GM12892 (cell line): ENCODE results near the gene SUGCT.

Experiments
- DNase-seq: peaks from one replicate; pipeline ENCODE4 v3.0.0; 2011; ENCODE audit not compliant: insufficient read length
- FAIRE-seq: peaks from 2 replicates; lab custom pipeline; 2011; peaks lifted over from hg19 to GRCh38; lab: Jason Lieb, UNC
- POLR2A ChIP-seq: IDR thresholded peaks from 2 replicates; pipeline ENCODE4 v1.6.1; 2011; ENCODE audit warnings: low read depth, low read length, control low read depth
- POLR2AphosphoS5 ChIP-seq: IDR thresholded peaks from 2 replicates; pipeline ENCODE4 v1.6.1; 2011; ENCODE audit warnings: low read depth, low read length, control low read depth
- TAF1 ChIP-seq: IDR thresholded peaks from 2 replicates; pipeline ENCODE4 v1.6.1; 2011; ENCODE audit warnings: low read depth, mild to moderate bottlenecking, control low read depth, low read length, borderline replicate concordance

SUGCT gene

DNA sequence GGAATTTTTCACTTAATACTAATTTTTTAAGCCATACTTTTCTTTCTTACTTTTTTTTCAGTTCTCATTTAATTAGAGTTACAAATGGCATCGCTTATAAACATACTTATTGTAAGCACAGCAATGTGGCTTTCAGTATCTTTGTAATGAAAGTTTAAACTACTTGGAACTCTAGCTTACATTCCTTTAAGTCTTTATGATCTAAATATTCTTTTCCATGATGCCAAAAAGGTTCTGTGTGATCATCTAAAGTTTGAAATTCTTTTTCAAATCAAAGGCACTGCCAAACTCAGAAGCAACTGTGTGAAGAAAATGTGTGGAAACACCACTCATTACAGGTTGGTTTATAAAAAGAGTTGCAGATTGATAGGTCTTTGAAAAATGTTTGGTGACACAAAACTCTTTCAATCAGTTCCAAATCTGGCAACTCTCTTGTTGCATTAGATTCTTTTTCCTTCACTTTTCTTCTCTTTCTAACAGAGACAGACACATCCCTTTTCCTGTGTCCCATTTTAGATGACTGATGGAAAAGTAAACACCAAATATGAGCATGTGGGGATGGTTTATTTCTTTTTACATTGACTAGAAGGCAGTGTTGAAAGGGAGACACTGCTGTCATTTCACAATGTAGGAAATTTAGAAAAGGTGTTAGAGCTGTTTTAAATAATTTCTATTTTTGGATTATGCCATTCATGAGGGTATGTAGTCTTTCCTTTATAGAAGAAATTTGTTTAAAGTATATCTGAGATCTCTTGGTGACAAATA is 392.3 kb downstream of the SUGCT start:
- FAIRE-seq (no peak), DNase-seq (no peak)
- TF ChIP-seq TAF1: no peak
- TF ChIP-seq POLR2AphosphoS5: no peak
- no peak for TF ChIP-seq POLR2A

DNA sequence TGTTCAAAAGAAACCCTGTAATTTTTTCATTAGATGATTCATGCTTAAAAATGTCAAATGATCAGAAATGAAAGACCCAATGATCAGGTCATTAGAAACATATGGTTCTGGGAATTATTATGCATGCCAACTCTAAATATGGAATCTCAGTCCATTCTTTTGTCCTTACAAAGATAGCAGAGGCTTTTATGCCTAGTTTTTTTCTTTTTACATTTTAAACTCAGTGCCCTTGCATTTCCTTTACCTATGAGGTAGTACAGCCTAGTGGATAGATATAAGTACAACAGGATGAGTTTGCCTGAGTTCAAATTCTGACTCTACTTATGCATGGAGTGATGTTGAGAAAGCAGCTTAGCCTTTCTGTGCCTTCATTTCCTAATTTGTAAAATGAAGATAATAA is 392.9 kb downstream of the SUGCT start:
- DNase-seq (no peak), FAIRE-seq (no peak)
- TF ChIP-seq TAF1 (no peak), POLR2AphosphoS5 (no peak), POLR2A (no peak)

DNA sequence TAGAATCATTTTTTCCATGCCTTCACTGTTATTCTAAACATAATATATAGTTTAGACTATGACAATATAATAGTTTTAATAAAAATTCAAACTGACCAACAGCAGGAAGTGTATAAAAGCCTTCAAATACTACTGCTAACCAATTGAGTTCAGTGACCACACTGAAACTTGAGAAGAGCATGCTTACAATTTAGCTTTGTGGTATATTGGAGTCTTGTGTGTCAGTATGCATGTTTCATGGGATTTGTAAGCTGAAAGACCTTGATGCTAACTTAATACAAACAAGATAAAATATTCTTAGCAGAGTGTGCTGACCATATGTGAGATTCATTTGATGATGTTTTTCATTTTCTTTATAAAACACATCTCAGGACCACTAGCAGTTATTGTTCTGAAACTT is 395.5 kb downstream of the SUGCT start:
- FAIRE-seq (no peak), DNase-seq (no peak)
- TF ChIP-seq POLR2AphosphoS5 (no peak), POLR2A (no peak), TAF1 (no peak)

DNA sequence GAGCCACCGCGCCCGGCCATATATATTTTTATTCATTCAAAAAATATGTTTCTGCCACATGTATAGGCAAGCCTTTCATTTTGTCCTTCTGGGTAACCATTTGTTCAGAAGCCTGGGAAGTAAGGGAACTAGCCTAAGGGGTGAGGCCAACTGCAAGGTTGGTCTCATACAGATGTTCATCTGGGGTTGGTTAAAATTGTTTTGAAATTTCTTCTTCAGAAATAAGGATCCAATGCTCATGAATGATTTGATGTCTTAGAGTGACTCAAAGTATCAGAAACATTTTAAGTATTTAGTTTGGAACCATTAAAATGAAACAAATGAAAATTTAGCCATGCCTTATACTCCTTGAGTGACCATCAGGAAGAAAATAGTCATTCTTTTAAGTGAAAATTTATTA is 397.2 kb downstream of the SUGCT start:
- DNase-seq (no peak), FAIRE-seq (no peak)
- TF ChIP-seq POLR2AphosphoS5: no peak
- TF ChIP-seq POLR2A: no peak
- TF ChIP-seq TAF1: no peak

DNA sequence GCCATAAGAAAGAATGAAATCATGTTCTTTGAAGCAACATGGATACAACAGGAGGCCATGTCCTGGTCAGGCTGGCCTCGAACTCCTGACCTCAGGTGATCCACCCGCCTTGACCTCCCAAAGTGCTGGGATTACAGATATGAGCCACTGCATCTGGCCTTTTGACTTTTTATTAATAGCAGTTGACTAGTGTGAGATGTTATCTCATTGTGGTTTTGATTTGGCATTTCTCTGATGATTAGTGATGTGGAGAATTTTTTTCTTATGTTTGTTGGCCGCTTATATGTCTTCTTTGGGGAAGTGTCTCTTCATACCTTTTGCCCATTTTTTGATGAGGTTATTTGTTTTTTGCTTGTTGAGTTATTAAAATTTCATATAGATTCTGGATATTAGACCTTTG is 400.9 kb downstream of the SUGCT start:
- TF ChIP-seq POLR2AphosphoS5 (no peak), TAF1 (no peak), POLR2A (no peak)
- FAIRE-seq (no peak), DNase-seq (no peak)

DNA sequence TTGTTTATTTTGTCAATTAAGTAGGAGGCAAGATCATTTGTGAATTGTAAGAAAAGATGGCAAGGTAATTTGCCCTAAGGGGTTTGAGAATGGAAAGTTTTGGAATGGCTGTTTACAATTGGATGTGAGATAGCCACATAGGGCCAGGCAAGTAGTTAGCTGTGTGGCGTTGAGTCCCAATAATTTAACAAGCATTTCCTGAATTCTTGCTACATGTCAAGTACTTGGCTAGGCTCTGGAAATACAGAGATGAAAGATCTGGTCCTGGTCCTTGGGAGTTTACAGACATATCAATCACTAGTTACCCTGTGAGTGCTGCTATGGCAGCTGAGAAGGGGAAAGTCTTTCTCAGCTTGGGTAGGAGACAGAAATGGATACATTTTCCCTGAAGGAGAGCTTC is 401.6 kb downstream of the SUGCT start:
- FAIRE-seq: no peak
- no peak for DNase-seq
- TF ChIP-seq TAF1: no peak
- no peak for TF ChIP-seq POLR2A
- no peak for TF ChIP-seq POLR2AphosphoS5

DNA sequence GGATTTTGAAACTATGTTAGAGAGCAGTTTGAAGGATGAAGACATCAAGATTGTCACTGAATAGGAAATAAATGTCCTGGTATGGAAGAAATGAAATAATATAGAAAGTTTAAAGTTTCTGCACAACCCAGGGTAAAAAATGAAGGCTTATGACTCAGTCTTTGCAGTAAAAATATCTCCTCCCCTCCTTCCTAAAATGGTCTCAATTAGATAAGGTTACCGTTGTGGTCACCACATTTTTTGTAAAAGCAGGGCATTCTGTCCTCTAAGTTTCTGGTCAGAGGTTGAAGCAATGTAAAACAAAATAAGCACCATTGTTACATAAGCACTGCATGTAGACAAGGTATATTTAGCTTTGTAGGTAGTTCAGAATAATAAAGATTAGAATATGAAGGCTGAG is 403.5 kb downstream of the SUGCT start:
- TF ChIP-seq POLR2A: no peak
- no peak for TF ChIP-seq TAF1
- no peak for TF ChIP-seq POLR2AphosphoS5
- FAIRE-seq (no peak), DNase-seq (no peak)

DNA sequence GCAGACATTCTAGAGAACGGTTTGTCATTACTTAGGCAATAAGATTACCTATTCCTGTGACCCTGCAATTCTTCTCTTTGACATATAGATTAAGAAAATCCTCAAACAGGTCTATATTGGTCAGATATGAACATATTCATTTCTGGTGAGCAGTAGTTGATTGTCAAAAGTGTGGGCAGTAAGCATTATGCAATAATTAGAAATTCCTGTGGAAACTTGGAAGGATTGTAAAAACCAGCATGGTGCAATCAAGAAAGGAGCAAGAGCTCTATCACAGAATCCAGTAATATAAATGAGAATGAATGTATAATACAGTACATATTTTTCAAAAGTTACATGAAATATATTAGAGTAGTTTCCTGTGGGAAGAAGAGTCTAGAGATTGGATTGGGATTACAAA is 406.5 kb downstream of the SUGCT start:
- TF ChIP-seq TAF1: no peak
- no peak for TF ChIP-seq POLR2AphosphoS5
- no peak for TF ChIP-seq POLR2A
- no peak for DNase-seq
- no peak for FAIRE-seq

DNA sequence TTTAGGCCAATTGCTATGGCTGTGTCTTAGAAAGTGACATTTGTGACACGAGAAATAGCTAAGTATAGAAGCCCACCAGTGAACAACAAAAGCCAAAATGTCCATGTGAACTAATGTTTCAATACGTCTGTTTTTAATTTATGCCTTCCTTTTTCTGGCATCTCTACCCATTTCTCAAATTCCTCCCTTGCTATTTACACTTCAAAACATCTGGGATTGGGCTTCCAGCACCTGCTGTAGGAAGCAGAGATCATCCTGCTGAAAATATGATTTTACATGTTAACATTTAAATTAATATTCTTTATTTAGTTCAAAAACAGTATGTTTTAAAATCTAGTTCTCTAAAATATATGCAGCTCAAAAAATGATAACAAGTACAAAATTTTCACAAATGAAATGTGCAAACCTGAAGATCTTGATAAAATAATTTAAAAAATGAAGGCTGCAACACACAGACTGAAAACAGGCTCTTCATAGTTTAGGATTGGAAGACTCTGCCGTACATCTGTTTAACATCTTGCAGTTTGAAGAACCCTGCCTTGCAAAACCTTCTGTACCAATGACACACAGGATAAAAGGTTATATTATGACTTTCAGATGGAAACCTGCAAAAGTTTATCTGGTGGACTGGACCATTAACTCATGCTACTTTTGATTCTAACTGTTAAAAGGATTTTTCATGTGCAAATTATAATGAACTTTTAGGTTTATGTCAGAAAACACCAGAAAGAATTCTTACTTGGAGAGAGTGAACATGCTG is 408.4 kb downstream of the SUGCT start:
- no peak for TF ChIP-seq TAF1
- DNase-seq (no peak), FAIRE-seq (no peak)

DNA sequence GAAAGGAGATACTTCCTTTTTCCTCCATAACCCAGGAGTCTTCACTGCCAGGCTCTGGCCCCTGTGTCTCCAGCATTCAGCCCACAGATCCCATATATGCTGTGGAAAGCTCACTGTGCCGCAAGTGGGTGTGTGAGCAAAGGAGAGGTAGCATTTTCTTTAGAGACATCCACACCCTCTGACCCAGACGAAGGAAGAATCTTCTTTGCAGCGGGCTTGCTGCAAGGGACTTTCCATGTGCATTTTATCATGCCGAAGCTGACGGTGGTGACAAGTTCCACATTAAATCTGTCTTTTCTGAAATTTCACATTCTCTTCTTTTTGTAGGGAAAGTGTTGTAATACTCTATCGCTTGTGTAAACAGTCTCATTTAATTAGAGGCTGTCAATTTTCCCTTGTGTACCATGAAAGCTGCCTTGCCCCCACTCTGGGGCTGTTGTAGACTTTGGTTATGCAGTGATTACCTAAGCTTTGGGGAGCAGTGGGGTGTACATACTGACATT is 409.5 kb downstream of the SUGCT start:
- FAIRE-seq (no peak), DNase-seq (no peak)
- no peak for TF ChIP-seq POLR2A
- no peak for TF ChIP-seq TAF1
- TF ChIP-seq POLR2AphosphoS5: no peak

DNA sequence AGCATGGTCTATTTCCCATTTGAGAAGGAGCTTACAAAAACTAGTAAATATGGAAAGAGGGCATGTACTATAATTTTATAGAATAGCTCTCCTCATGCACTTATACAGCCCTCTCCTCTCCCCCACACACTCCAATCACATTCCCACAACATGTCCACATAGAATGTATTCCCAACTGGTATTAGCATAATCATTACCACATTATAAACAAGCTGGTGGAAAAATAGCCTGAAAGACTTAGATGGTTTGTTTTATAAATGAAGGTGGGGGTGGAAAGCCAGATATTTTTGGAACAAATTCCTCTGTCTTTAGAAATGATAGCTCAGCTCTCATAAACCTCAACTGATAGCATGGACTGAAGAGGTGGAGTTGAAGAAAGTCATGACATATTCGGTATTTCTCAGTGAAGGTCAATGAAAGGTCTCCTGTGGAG is 410.1 kb downstream of the SUGCT start:
- no peak for TF ChIP-seq POLR2A
- no peak for FAIRE-seq
- DNase-seq: no peak

DNA sequence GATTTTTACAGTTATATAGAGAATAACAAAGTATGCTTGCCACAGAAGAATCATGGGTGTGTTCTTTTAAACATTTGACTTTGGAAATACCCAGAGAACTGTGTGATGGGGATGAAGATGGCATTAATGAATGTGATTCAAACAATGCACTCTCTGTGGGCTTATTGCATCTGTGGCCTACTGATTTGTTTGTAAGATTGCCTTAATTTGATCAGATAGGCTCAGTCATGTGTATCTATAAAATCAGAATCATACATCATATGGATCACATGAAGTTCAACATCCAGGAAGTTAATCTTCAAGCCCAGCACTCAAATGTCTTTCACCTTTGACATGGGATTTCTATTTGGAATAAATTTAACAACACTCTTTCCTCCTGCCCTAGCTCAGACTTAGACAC is 410.9 kb downstream of the SUGCT start:
- DNase-seq (no peak), FAIRE-seq (no peak)
- TF ChIP-seq TAF1: no peak
- no peak for TF ChIP-seq POLR2A
- no peak for TF ChIP-seq POLR2AphosphoS5
